H9 (cell line): ENCODE data around the gene GRB10. TPM values are rescaled to one million over a fixed set of nuclear protein-coding genes. Genes with fewer than 3 reads are reported as not detected.

Experiments
- DNase-seq: peaks from one replicate; pipeline ENCODE4 v3.0.0-alpha.2; 2017
- H2AFZ ChIP-seq: one replicate; pipeline ENCODE4 v1.6.1; 2013; ENCODE audit warnings: mild to moderate bottlenecking, low read length, control low read depth, moderate library complexity
- H2AK5ac ChIP-seq: 2 replicates; pipeline ENCODE4 v1.6.1; 2013; ENCODE audit warnings: low read length, control low read depth, mixed read lengths; ENCODE audit not compliant: insufficient read length
- H2BK120ac ChIP-seq: one replicate; pipeline ENCODE4 v1.6.1; 2013; ENCODE audit warnings: low read depth, mild to moderate bottlenecking, low read length, control low read depth, inconsistent platforms; ENCODE audit not compliant: poor library complexity, severe bottlenecking
- H2BK12ac ChIP-seq: 2 replicates; pipeline ENCODE4 v1.6.1; 2013; ENCODE audit warnings: low read length, control low read depth, mixed read lengths, low read depth; ENCODE audit not compliant: insufficient read length
- H2BK15ac ChIP-seq: 2 replicates; pipeline ENCODE4 v1.6.1; 2013; ENCODE audit warnings: low read depth, low read length, control low read depth
- H2BK20ac ChIP-seq: one replicate; pipeline ENCODE4 v1.6.1; 2013; ENCODE audit warnings: low read depth, mild to moderate bottlenecking, low read length, control low read depth, inconsistent platforms; ENCODE audit not compliant: poor library complexity, severe bottlenecking
- H2BK5ac ChIP-seq: 2 replicates; pipeline ENCODE4 v1.6.1; 2013; ENCODE audit warnings: low read length, control low read depth, mixed read lengths; ENCODE audit not compliant: insufficient read length
- H3K14ac ChIP-seq: 2 replicates; pipeline ENCODE4 v1.6.1; 2013; ENCODE audit warnings: low read length, control low read depth; ENCODE audit not compliant: insufficient read depth
- H3K18ac ChIP-seq: 2 replicates; pipeline ENCODE4 v1.6.1; 2013; ENCODE audit warnings: low read depth, mild to moderate bottlenecking, mixed read lengths, low read length, control low read depth; ENCODE audit not compliant: insufficient read length
- H3K23ac ChIP-seq: 2 replicates; pipeline ENCODE4 v1.6.1; 2013; ENCODE audit warnings: low read length, control low read depth, mixed read lengths, low read depth; ENCODE audit not compliant: insufficient read length
- H3K23me2 ChIP-seq: 2 replicates; pipeline ENCODE4 v1.6.1; 2013; ENCODE audit warnings: low read depth, mild to moderate bottlenecking, mixed read lengths, low read length, control low read depth; ENCODE audit not compliant: insufficient read length, poor library complexity, severe bottlenecking
- H3K27ac ChIP-seq: 2 replicates; pipeline ENCODE4 v1.5.1; 2013; ENCODE audit warnings: low read length, control low read depth, mixed read lengths, low read depth; ENCODE audit not compliant: insufficient read length
- H3K27me3 ChIP-seq: 2 replicates; pipeline ENCODE4 v1.6.1; 2013; ENCODE audit warnings: low read length, control low read depth, inconsistent platforms; ENCODE audit not compliant: insufficient read depth
- H3K4ac ChIP-seq: 2 replicates; pipeline ENCODE4 v1.6.1; 2013; ENCODE audit warnings: low read depth, mild to moderate bottlenecking, control low read depth, inconsistent platforms, low read length, moderate library complexity
- H3K4me1 ChIP-seq: 2 replicates; pipeline ENCODE4 v1.6.1; 2013; ENCODE audit warnings: low read length, control low read depth, inconsistent platforms; ENCODE audit not compliant: insufficient read depth
- H3K4me2 ChIP-seq: 2 replicates; pipeline ENCODE4 v1.6.1; 2013; ENCODE audit warnings: low read length, control low read depth, mixed read lengths; ENCODE audit not compliant: insufficient read length, insufficient read depth
- H3K56ac ChIP-seq: 2 replicates; pipeline ENCODE4 v1.6.1; 2013; ENCODE audit warnings: low read depth, mild to moderate bottlenecking, mixed read lengths, low read length, control low read depth; ENCODE audit not compliant: insufficient read length
- H3K79me1 ChIP-seq: 2 replicates; pipeline ENCODE4 v1.6.1; 2013; ENCODE audit warnings: low read depth, mild to moderate bottlenecking, moderate library complexity, low read length, control low read depth, inconsistent platforms; ENCODE audit not compliant: insufficient read depth, poor library complexity, severe bottlenecking
- H3K79me2 ChIP-seq: 2 replicates; pipeline ENCODE4 v1.6.1; 2013; ENCODE audit warnings: low read length, control low read depth, inconsistent platforms; ENCODE audit not compliant: insufficient read depth
- H3K9ac ChIP-seq: 2 replicates; pipeline ENCODE4 v1.6.1; 2013; ENCODE audit warnings: low read length, control low read depth, mixed read lengths; ENCODE audit not compliant: insufficient read length; ENCODE audit errors: extremely low read depth
- H3K9me3 ChIP-seq: one replicate; pipeline ENCODE4 v1.6.1; 2013; ENCODE audit warnings: low read depth, low read length, inconsistent platforms; ENCODE audit not compliant: control insufficient read depth
- H3T11ph ChIP-seq: one replicate; pipeline ENCODE4 v1.6.1; 2013; ENCODE audit warnings: mild to moderate bottlenecking, low read length, control low read depth, inconsistent platforms
- H4K20me1 ChIP-seq: one replicate; pipeline ENCODE4 v1.6.1; 2013; ENCODE audit not compliant: control insufficient read depth, insufficient read length, insufficient read depth
- H4K5ac ChIP-seq: 2 replicates; pipeline ENCODE4 v1.6.1; 2013; ENCODE audit warnings: low read depth, mild to moderate bottlenecking, mixed read lengths, low read length, control low read depth; ENCODE audit not compliant: insufficient read length
- H4K8ac ChIP-seq: replicated peaks from 2 replicates; pipeline ENCODE4 v1.6.1; 2013; ENCODE audit warnings: low read length, control low read depth, mixed read lengths, low read depth; ENCODE audit not compliant: insufficient read length
- H4K91ac ChIP-seq: 2 replicates; pipeline ENCODE4 v1.6.1; 2013; ENCODE audit warnings: low read depth, mild to moderate bottlenecking, moderate library complexity, mixed read lengths, low read length, control low read depth; ENCODE audit not compliant: insufficient read length
- H3K27ac Mint-ChIP-seq, 3 experiments: 2 replicates in 2 of 3; 3 replicates in 1 of 3; pipeline ENCODE4 v1.8.0; 2020 to 2021; ENCODE audit warnings: mixed read lengths in 3 of 3, mild to moderate bottlenecking in 1 of 3, moderate library complexity in 1 of 3
- H3K27me3 Mint-ChIP-seq: 2 replicates; pipeline ENCODE4 v1.8.0; 2021; ENCODE audit warnings: low read depth, mild to moderate bottlenecking, moderate library complexity, mixed read lengths
- H3K36me3 Mint-ChIP-seq, 3 experiments: 2 replicates in 2 of 3; 3 replicates in 1 of 3; pipeline ENCODE4 v1.8.0; 2020 to 2021; ENCODE audit warnings: low read depth in 3 of 3, mixed read lengths in 3 of 3; ENCODE audit not compliant: insufficient read depth in 1 of 3
- H3K4me1 Mint-ChIP-seq, 2 experiments: 2 replicates each; pipeline ENCODE4 v1.8.0; 2020; ENCODE audit warnings: mixed read lengths in 2 of 2
- H3K4me3 Mint-ChIP-seq, 2 experiments: 2 replicates in 1 of 2; 3 replicates in 1 of 2; pipeline ENCODE4 v1.8.0; 2020 to 2021; ENCODE audit warnings: mild to moderate bottlenecking in 2 of 2, mixed read lengths in 2 of 2, moderate library complexity in 1 of 2
- H3K9me3 Mint-ChIP-seq, 2 experiments: 2 replicates in 1 of 2; 3 replicates in 1 of 2; pipeline ENCODE4 v1.8.0; 2020; ENCODE audit warnings: mild to moderate bottlenecking in 2 of 2, mixed read lengths in 2 of 2, moderate library complexity in 1 of 2
- CTCF ChIP-seq: fragments of 200-600 bp; sonication (generic); conservative IDR thresholded peaks from 3 replicates; pipeline ENCODE4 v1.8.0; 2021; ENCODE audit warnings: antibody characterized with exemption, mild to moderate bottlenecking
- WGBS: extraction: QIAGEN DNeasy Blood & Tissue Kit; methylation state at CpG from one replicate; pipeline ENCODE4 v1.1.7; 2013; ENCODE audit warnings: missing lambda C conversion rate, low lambda C conversion rate, mixed read lengths; ENCODE audit not compliant: insufficient read length; ENCODE audit errors: extremely low coverage; 5-methylcytosine and 5-hydroxymethylcytosine counted together
- total RNA-seq: library from RNA; stranded (reverse); gene quantifications from 2 replicates; pipeline ENCODE4 v1.2.1, GENCODE V29; 2021

Gene GRB10
- total RNA-seq, 1 experiment from 2014 or later, result 108 TPM

- Histone ChIP-seq H3K79me2 (no peaks in the 10 kb centered on the region), H2BK20ac (no peak overlapping the region), H4K5ac (no peak overlapping the region), H3K9me3 (no peaks in the 10 kb centered on the region), H2BK15ac (no peak overlapping the region), H3K4me2 (no peak overlapping the region), H3K4me1 (peaks cover 3% of the 10 kb centered on the region; the same call in 1 of the 2 replicates), H3K79me1 (no peaks in the 10 kb centered on the region), H2AK5ac (no peak overlapping the region), H4K8ac (no peak overlapping the region), H3K56ac (no peak overlapping the region), H2BK5ac (no peak overlapping the region), H3K23me2 (no peaks in the 10 kb centered on the region), H2AFZ (no peak overlapping the region), H4K91ac (no peak overlapping the region), H2BK12ac (no peak overlapping the region), H3K9ac (no peak overlapping the region), H3K4ac (no peak overlapping the region), H3K27ac (no peak overlapping the region), H3K14ac (no peak overlapping the region), H2BK120ac (no peak overlapping the region), H3K27me3 (no peaks in the 10 kb centered on the region), H3K18ac (no peak overlapping the region), H4K20me1 (no peaks in the 10 kb centered on the region), H3K23ac (no peak overlapping the region), H3T11ph (no peak overlapping the region)
- Mint-ChIP-seq H3K27ac (no peak overlapping the region; a peak in 1 of 7 replicates), H3K4me1 (peaks cover 28 to 53% of the 10 kb centered on the region in 2 experiments), H3K36me3 (no peaks in the 10 kb centered on the region), H3K4me3 (no peak overlapping the region), H3K27me3 (no peaks in the 10 kb centered on the region; the same call in 1 of the 2 replicates), H3K9me3 (no peaks in the 10 kb centered on the region; a peak in 1 of 5 replicates)
- no CpG with 5 or more reads among the region's 2 CpGs for WGBS
- no peak for TF ChIP-seq CTCF
- DNase-seq, result no peak
Measured at GRCh38 chr7:50557099-50557498, 225.6 kb downstream of the GRB10 start.
